ENCODE data around the gene MYO5A.
"Not testable (repeated sequence)": the region's sequence is repeated elsewhere in the genome, so short reads cannot be mapped to it uniquely, and the experiment has no call there.

Gene MYO5A

GRCh38 chr15:52503788-52504496 lies 24.7 kb downstream of the MYO5A start:
- no peak for DNase-seq

- no peak for DNase-seq
Measured at GRCh38 chr15:52502608-52503007, 26.1 kb downstream of the MYO5A start.

DNA sequence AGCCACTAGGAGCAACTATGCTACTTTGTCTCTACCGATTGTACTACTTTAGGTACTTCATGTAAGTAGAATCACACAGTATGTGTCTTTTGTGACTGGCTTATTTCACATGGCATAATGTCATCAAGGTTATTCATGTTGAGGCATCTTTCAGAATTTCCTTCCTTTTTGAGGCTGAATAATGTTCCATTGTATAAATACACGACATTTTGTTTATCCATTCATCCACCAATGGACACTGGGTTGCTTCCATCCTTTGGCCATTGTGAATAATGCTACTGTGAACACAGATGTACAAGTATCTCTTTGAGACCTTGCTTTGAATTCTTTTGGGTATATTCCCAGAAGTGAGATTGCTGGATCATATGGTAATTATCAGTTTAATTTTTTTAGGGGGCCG lies 29.2 kb downstream of the MYO5A start:
- DNase-seq, result no peak

DNA sequence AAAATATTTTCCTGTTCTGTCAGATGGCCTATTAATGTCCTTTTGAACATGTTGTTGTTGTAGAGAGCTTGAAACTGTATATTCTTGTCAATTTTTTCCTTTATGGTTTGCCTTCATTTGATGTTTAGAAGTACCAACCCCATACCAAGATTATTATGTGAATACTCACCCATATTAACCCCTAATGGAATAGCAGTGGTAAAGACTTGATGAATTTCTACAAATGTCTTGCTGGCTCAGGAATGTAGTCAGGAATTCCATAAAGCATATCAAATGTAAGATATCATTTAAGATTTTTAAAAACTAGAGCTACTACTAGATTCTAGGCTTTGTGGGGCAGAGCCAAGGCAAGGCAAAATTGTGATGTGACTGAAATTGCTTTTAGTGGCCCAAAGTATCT lies 30.0 kb downstream of the MYO5A start:
- no peak for DNase-seq

- no peak for DNase-seq
Measured at GRCh38 chr15:52496776-52497470, 31.8 kb downstream of the MYO5A start.

- DNase-seq, result no peak
Measured at GRCh38 chr15:52496175-52496574, 32.5 kb downstream of the MYO5A start.

DNA sequence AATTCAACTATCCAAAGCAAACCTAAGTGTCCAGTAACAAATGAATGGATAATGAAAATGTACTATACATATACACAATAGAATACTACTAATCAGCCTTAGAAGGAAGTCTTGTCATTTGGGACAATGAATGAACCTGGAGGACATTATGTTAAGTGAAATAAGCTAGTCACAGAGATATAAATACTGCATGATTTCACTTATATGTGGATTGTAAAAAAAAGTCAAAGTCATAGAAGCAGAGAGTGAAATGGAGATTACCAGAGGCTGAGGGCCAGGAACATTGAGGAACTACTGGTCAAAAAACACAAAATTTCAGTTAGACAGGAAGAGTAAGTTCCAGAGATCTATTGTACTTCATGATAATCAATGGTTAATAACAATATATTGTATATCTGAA lies 33.6 kb downstream of the MYO5A start:
- no peak for DNase-seq

DNA sequence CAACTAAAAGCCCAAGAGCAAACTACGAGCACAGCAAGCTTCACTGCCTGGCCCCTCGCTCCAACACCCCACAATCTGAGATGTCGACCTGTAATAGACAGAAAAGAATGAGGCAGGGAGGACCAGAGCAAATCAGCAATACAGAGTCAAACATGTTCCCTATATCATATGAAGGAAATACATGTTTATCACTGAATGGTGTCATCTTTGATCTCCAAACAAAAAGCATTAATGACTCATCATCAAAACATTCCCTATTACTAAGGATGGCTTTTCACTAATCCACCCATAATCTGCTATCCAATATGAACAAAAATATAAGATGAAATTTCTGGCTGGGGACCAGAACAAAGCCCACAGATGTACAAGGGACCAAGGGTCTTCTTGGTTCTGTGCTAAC lies 34.7 kb downstream of the MYO5A start:
- no peak for DNase-seq

GRCh38 chr15:52492132-52492531 lies 36.5 kb downstream of the MYO5A start:
- no peak for DNase-seq

DNA sequence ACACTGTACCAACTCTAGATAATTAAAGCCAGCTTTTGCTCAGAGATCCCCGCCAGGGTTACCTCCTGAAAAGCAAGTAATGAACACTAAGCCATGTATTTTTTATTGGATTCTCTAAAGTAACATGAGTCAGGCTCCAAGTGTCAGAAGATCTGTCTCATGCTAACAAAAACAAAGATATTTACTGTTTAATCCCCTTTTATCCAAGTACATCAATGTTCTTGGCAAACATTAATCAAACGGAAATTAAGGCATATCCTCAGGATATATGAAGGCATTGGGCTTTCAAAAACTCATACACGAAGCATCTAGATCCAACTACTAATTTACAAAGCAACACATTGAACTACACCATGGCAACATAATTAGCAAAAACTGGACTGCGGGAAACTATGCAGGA lies 37.2 kb downstream of the MYO5A start:
- no peak for DNase-seq

GRCh38 chr15:52489430-52489829 lies 39.2 kb downstream of the MYO5A start:
- not testable (repeated sequence) for DNase-seq

- DNase-seq, result no peak
Measured at GRCh38 chr15:52488830-52489229, 39.9 kb downstream of the MYO5A start.

DNA sequence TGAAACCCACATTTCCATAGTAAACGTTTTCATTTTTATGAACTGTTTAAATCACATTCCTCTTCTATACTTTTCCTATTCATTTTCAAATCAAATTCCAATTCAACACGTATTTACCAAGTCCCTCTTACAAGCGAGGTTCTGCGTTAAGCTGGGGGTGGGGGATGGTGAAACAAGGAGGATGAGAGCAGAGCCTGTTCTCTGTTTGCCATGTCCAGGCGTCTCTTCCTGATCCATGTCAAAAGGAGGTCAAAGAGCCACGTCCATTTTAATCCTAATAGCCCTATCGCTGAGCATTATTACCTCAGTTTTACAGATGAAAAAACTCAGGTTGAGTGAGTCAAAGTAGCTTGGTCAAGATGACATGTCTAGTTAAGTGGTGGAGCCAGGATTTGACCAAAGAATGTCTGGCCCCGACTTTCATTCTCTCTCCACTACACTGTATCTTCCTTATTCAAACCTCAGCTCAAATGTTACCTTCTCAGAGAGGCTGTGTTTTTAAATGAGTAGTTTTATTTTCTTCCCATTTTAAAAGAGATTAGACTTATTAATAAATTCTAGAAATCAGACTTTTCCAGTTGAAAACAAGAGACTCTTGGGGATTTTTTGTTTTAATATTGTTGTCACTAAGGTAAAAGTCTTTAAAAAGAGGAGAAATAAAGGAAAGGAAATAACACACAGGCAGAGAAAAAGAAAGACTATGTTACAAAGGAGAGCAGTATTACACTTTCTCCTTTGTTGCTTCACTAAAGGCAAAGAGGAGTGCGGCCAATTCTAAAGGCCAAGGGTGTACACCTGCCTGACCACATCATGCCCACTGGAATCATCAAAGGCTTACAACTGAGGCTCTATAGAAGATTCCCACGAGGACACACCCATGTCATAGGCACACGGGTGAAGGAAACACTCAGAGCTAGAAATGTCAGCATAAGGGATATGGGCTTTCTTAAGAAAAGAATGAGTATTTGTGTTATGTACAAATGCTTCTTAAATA lies 42.4 kb downstream of the MYO5A start:
- DNase-seq, result no peak

GRCh38 chr15:52485290-52485689 lies 43.4 kb downstream of the MYO5A start:
- no peak for DNase-seq

DNA sequence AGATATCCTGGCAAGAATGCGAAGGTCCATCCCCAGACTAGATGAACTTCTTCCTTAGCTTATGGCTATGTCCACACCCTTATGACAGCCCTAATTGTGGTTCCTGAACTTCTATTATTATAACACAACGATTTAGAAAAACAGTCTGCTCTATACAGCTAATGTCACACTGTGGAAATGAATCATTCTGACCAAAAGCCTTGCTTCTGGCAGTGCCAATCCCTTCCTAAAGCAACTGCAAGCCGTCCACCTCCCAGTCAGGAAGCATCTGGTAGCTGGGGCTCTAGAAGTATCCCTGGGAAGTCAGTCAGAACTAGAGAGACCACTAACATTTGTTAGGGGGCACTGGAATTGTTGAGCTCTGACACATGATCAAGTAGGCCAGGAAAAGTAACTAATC lies 45.0 kb downstream of the MYO5A start:
- DNase-seq, result no peak

DNA sequence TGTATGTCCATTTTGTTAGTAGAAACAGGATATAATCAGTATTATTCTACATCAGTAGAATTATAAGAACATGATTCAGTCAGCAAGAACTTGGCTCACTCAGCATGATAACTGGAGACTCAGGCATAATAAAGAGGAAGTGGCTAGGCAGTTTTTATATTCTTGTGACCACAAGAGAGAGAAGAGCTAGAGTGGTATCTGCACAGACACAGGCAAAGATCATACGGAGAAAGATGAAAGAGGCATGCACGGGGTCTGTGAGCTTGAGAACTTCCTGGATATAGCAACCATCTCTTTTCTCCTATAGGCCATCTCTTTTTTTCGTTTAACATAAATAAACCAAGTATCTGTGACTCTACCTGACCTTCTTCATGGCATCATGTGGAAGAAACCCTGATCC lies 46.8 kb downstream of the MYO5A start:
- no peak for DNase-seq

- DNase-seq, result no peak
Measured at GRCh38 chr15:52480990-52481389, 47.7 kb downstream of the MYO5A start.

DNA sequence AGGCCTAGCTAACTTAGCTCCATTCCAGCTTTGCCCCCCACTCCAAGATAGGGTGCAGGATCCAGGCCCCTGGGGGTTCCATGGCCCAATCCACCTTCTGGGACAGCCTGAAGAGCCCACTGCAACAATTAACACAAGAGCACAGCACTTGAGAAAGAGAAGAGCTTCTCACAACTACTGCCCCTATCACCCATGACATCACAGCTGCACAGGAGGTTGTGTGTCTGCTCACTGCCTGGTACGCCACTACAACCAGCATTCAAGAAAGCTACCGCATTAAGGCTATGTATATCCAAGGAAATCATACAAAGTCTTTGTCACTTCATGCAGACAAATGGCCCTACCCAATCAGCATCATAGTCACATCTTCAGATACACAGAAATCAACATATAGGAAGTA lies 62.0 kb downstream of the MYO5A start:
- DNase-seq, result no peak

- DNase-seq, result no peak
Measured at GRCh38 chr15:52466134-52466701, 62.5 kb downstream of the MYO5A start.

GRCh38 chr15:52464478-52464877 lies 64.2 kb downstream of the MYO5A start:
- DNase-seq, result no peak

DNA sequence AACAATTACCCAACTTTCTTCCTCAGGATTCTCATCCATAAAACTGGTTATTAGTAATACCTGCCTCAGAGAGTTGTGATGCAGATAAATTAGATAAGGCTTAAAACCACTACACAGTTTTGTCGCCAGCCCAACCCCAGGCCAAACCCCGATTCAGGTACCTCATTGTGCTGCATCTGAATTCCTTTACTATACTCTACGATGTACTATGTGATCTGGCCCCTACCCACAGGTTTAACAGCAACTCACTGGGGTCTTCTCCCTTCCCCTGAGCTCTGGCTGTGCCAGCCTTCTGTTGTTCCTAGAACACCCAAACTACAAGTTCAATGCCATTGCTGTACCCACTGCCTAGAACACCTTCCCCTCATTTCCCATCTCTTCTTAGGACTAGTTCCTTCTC lies 64.6 kb downstream of the MYO5A start:
- DNase-seq, result no peak

GRCh38 chr15:52463638-52464037 lies 65.0 kb downstream of the MYO5A start:
- no peak for DNase-seq

DNA sequence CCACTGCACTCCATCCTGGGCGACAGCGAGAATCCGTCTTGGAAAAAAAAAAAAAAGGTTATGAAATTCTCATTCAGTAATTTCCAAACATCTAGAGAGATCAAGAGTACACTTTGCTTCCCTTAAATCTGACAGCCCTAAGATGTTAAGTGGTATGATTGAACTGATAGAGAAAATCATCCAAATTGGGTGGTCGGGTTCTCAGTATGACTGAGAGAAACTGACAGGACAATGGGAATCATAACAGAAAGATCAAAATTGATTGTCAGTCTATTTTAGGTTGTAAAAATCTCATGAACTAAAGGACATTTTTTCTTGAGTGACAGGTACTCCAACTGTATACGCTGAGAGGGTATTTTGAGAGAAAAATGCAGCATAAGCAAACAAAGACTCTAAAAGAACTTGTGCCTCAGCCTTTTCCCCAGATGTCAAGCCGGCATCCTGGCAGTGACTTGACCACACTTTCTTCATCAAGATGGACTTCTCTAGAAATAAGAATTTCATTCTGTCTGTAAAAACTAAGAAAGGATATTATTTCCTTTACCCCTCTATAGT lies 65.8 kb downstream of the MYO5A start:
- no peak for DNase-seq

All from activated gamma-delta T cell (primary cell).